PFSK-1 (cell line): ENCODE results near the gene PLEKHM2.

Experiments
- POLR2AphosphoS5 ChIP-seq: IDR thresholded peaks from 2 replicates; pipeline ENCODE4 v1.6.1; 2012; ENCODE audit warnings: low read depth, mild to moderate bottlenecking, control low read depth, low read length, moderate library complexity
- SIN3A ChIP-seq: IDR thresholded peaks from 2 replicates; pipeline ENCODE4 v1.6.1; 2012; ENCODE audit warnings: mild to moderate bottlenecking, low read length, moderate library complexity, borderline replicate concordance; ENCODE audit not compliant: insufficient read depth

GRCh38 chr1:15757575-15758342 is 73.6 kb downstream of the PLEKHM2 start:
- TF ChIP-seq SIN3A: no peak
- no peak for TF ChIP-seq POLR2AphosphoS5
